ENCODE data around the gene NR6A1.

DNA sequence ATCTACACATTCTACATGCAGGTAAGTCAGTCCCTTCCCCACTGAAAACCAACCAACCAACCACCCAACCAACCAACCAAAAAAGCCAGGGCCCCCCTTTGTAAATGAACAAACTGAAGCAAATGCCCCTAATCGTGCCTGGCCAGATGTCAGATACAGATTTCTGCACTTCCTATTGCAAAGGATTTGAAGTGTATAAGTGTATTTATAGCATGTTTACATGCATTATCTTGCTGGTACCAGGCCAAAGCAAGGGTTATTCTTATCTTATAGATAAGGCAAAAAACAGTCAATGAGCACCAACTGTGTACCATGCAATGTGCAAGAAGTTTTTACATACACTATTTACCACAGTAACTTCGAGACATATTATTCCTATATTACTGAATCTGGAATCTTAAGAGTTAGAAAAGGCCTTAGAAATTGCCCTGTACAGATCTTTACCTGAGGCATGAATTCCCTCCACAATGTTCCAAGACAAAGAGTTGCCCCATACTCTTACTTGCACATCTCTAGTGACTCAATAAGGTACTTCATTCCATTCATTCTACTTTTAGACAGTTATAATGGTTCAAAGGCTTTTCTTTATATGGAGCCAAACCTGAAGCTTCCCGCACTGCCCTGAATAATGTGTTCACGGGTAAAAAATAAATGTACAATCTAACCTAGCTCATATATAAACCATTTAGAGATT is 212.2 kb downstream of the NR6A1 start:
- TF ChIP-seq, protein P1, sequence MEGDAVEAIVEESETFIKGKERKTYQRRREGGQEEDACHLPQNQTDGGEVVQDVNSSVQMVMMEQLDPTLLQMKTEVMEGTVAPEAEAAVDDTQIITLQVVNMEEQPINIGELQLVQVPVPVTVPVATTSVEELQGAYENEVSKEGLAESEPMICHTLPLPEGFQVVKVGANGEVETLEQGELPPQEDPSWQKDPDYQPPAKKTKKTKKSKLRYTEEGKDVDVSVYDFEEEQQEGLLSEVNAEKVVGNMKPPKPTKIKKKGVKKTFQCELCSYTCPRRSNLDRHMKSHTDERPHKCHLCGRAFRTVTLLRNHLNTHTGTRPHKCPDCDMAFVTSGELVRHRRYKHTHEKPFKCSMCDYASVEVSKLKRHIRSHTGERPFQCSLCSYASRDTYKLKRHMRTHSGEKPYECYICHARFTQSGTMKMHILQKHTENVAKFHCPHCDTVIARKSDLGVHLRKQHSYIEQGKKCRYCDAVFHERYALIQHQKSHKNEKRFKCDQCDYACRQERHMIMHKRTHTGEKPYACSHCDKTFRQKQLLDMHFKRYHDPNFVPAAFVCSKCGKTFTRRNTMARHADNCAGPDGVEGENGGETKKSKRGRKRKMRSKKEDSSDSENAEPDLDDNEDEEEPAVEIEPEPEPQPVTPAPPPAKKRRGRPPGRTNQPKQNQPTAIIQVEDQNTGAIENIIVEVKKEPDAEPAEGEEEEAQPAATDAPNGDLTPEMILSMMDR (IDR thresholded peaks at IDR 0.05): no peak
- TF ChIP-seq EP300 (IDR thresholded peaks at IDR 0.05): no peak

Measured in ovary (tissue), 3 donors.